Astrocyte (in vitro differentiated cells and primary cell): ENCODE measurements around the gene GTPBP3.

Experiments used
- CTCF ChIP-seq: IDR thresholded peaks from 2 replicates; pipeline ENCODE4 v1.5.1; 2011; ENCODE audit warnings: low read depth, mild to moderate bottlenecking, inconsistent platforms, low read length, moderate library complexity; ENCODE audit not compliant: insufficient read depth
- EZH2 ChIP-seq: IDR thresholded peaks from 2 replicates; pipeline ENCODE4 v1.6.1; 2012; ENCODE audit warnings: mild to moderate bottlenecking, low read length, inconsistent platforms; ENCODE audit not compliant: insufficient read depth

- TF ChIP-seq CTCF (no peak), EZH2 (no peak)
Measured at GRCh38 chr19:17318966-17319365, 18.4 kb upstream of the GTPBP3 start.
